ENCODE data around the gene IMMP1L.

IMMP1L gene

DNA sequence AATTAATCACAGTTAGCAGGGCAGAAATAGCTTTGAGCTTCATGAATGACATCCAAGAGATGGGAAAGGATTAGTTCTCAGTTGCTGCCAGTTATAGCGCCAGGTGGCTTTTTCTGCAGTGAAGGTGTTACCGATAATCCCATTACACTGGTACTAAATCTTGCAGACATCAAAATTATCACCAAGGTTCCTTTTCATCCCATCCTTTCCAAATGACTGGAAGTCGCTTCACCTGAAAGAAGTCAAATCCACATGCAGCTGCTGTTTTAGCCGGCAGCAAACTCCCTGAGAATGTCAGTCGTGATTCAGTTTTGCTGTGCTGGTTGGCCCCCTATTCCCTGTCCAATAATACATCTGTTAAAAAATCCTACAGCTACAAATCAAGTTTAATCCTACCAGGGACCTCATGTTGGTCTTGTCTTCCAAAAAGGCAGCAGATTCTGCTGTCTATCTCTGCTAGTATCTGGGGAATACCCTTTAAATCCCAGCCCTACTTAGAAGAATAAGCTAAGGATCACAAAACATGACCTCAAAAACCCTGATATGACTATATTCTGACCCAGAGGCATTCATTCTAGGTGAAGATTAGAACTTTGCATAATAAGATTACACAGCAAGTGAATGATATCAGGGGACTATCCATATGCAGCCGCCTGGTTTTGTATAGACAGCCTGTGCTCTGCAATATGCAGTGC is 31.7 kb downstream of the IMMP1L start:
- DNase-seq (ENCODE audit: low read depth, low spot score): no peak
- no peak overlapping the region for H3K27ac ChIP-seq

DNA sequence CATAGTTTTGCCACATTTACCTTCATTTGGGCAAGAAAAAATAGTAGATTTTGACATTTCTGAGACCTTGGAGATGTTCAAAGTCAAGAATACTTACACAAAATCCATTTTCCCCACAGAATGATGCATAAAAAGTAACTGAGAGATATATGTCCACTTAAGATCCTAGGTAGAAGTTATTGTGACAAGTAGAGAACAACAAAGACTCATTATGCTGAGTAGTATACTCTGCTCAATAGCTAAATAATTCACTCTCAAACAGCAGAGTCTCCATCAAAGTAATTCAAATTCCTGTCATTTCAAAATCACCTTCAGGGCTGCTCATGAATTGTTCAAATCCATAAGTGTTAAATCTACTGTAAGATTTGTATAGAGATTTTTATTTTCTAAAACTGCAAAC is 35.3 kb downstream of the IMMP1L start:
- no peak overlapping the region for H3K27ac ChIP-seq

DNA sequence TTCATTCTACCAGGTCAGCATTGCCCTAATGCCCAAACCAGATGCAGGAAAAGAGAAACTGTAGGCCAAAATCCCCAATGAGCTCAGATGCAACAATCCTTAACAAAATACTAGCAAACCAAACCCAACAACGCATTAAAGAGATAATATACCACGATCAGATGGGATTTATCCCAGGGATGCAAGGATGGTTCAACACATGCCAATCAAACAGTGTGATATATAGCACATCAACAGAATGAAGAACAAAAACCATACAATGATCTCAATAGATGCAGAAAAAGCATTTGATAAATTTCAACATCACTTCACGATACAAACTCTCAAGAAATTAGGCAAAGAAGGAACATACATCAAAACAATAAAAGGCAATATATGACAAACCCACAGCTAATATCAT is 45.0 kb downstream of the IMMP1L start:
- H3K27ac ChIP-seq: no peak overlapping the region
- no peak for DNase-seq (ENCODE audit: low read depth, low spot score)

More for the DNA sequence above, 35.3 kb downstream of the IMMP1L start:
- no peak for DNase-seq (ENCODE audit: low read depth, low spot score)

DNA sequence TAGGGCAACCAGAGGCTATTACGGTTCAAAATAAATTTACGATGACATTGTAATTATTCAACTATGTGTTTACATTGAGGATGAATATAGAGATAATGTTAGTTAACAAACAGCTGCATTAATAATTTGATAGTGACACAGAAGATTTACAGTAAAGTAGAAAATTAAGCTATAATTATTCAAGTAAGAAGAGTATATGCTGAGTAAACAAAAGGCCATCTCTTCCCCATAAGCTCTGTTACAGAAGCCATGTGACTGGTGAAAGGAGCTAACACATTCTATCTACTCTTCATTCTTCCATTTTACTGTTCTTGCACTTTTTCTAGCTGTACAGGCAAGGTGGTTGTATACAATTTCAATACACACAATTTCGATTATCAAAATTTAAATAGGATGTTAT is 54.2 kb downstream of the IMMP1L start:
- DNase-seq (ENCODE audit: low read depth, low spot score): no peak
- H3K27ac ChIP-seq: no peak overlapping the region

DNA sequence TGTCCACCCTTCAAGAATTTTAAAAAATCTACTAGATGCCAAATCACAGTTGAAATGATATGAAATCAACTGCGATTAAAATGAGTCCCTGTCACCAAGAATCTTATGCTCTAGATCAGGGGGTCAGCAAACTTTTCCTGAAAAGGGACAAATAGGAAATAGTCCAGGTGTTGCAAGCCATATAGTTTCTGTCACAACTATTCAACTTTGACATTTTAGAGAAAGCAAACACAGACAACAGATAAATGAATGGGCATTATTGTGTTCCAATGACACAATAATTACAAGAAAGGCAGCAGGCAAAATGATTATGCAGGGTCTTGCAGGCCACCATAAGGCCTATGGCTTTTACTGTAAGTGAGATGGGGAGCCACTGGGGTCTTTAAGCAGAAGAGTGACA is 58.6 kb downstream of the IMMP1L start:
- DNase-seq (ENCODE audit: low read depth, low spot score): no peak
- no peak overlapping the region for H3K27ac ChIP-seq

DNA sequence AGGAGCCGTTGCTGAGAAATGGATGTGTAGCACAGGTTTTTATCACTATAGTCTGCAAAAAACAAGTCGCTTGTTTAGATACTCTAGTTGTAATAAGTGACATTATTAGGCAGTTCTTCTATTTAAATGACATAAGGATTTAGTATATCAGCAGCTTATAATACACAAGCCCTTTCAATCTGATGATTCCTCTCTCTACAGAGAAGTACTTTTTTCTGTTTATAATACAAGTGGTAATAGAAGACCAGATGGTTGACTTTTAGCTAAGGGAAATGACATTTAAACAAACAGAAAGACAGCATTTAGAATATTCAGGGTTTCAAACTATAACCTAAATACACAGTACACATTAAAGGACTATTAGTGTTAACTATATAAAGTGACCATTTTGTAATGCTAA is 60.4 kb downstream of the IMMP1L start:
- H3K27ac ChIP-seq: no peak overlapping the region
- no peak for DNase-seq (ENCODE audit: low read depth, low spot score)

DNA sequence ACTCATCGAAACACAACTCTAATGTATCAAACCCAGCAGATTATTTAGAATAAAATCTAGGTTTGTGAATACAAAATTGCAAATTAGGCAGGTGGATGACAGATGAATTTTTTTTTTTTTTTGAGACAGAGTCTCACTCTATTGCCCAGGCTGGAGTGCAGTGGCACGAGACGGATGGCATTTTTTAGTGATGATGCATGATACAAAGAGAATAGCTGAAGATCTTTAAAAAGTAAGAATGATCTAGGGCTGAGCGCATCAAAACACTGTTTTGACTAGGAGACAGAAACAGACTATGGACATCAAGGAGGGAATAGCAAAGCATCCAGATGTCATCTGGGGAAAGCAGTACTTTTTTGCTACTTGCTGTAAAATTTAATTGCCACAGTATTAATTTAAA is 63.8 kb downstream of the IMMP1L start:
- DNase-seq (ENCODE audit: low read depth, low spot score): no peak
- H3K27ac ChIP-seq: no peak overlapping the region

DNA sequence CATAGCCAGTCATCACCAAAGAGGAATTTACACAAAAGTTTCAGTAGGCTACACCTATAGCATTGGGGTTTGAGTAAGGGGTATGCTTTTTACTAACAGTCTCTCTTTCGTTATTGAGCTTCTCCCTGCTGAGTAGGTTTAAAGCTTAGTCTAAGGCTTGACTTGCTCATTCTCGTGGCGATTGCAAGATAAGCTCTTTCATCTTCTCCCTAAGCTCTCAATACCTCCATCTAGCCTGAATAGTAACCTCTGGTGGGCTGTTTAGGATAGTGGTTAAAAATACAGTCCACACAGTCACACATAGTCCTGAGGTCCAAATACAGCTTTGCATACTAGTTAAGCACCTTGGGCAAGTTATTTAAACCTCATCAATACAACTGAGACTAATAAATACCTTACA is 65.6 kb downstream of the IMMP1L start:
- H3K27ac ChIP-seq: no peak overlapping the region
- no peak for DNase-seq (ENCODE audit: low read depth, low spot score)

DNA sequence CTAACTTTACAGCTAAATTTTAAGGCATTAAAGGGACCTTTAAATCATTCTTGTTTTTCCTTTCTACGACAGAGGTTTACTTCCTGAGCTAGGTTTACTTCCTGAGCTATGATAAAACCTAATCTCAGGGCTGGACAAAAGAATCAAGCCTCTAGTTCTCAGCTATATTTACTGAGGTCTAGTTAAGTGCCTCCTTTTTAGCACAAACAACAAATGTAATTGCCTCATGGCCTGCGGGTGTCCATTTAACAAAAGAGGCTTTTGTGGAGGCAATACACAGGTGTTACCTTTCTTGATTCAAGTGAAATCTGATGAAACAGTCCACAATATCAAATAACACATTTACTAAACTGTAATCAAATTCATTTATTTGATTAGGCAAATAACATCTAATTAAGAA is 67.3 kb downstream of the IMMP1L start:
- H3K27ac ChIP-seq: no peak overlapping the region
- no peak for DNase-seq (ENCODE audit: low read depth, low spot score)

DNA sequence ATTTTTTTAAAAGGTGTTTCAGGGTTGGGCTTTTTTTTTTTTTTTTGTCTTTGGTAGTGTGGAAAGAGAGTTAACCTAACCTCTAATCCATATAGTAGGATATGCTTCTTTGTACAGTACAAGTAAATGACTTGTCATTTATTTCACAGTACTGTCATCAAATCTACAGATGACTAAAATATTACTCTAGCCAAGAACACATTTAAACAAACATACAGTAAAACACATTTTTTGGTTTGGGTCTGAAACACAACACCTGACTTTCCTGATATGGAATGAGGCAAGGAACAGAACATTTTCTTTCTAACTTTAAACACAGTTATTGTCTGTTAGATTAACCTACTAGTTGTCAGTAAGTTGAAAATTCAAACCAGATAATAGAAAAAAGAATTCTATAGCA is 68.1 kb downstream of the IMMP1L start:
- H3K27ac ChIP-seq: no peak overlapping the region
- no peak for DNase-seq (ENCODE audit: low read depth, low spot score)

DNA sequence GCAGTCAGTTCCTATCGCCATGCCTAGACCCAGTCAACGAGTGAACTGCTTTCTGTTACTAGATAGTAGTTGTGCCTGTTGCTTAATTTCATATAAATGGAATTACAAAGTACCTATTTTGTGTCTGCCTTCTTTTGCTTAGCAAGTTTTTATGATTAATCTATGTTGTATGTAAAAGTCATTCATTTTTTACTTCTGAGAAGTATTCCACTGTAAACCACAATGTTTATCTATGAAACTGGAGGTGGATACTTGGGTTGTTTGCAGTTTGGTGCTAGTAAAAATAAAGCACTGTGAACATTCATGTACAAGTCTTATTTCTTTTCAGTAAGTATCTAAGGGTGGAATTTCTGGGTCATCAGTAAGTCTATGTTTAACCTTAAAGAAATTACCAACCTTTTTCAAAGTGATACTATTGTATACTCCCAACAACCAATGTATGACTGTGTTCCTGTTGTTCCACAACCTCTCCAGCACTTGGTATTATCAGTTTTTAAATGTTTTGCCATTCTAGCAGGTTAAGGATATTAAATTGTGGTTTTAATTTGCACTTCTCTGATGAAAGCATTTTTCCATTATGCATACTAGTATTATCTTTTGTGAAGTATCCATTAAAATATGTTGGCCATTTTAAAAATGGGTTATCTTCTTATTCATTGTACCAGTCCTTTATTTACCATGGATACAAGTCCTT is 71.5 kb downstream of the IMMP1L start:
- H3K27ac ChIP-seq: peak overlapping the region; percentile 46
- DNase-seq (ENCODE audit: low read depth, low spot score): peak; percentile 36

DNA sequence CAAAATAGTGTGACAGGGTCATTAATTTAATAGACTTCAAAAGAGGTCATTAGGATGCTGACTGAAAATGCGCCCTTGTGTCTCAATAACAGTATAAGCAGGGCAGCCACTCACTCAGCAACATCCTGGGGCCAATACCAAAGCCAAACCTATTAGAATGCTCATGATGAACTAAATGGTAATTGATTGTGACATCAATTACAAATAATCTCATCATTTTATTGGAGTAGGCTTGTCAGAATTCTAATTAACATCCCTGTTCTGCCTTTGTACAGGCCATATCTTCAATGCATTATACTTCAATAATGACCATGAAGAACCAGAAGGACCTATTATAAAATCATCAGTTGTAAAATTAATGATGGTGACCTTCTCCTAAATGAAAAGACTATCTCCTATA is 75.6 kb downstream of the IMMP1L start:
- H3K27ac ChIP-seq: no peak overlapping the region
- no peak for DNase-seq (ENCODE audit: low read depth, low spot score)

DNA sequence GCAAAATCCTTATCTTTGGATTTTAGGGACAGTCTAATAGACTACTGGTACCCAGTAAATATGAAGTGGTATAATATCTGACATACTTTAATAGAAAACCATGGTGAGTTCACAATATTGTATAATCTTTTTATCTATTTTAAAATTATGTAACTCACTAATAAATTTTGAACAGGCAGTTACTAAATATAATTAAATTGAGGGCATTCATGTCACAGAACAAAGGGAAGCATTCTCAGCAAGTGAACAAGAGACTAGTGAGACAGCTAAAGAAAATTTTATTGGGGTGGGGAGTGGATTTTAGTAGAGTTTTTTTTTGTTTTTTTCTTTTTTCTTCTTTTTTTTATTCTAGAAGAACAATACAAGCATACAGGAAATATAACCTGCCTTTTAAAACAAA is 84.8 kb downstream of the IMMP1L start:
- no peak overlapping the region for H3K27ac ChIP-seq

DNA sequence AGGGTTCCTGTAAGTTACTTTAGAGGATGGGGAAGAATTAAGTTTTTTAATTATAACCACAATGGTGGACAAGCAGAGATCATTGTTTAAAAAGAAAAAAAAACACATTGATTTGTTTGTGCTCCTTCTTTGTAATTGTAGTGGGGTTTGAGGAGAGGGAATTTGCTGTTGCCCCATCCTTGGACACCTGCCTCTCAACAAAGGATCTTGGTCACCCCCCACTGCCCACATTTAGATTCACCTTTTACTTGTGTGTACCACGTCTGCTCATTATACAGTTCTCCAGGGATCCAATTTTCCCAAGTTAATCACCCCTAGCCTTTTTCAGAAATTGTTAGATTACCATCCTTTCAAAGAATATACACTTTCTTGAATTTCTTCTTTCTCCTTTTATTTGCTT is 86.7 kb downstream of the IMMP1L start:
- no peak for DNase-seq (ENCODE audit: low read depth, low spot score)

More for the DNA sequence above, 84.8 kb downstream of the IMMP1L start:
- no peak for DNase-seq (ENCODE audit: low read depth, low spot score)

DNA sequence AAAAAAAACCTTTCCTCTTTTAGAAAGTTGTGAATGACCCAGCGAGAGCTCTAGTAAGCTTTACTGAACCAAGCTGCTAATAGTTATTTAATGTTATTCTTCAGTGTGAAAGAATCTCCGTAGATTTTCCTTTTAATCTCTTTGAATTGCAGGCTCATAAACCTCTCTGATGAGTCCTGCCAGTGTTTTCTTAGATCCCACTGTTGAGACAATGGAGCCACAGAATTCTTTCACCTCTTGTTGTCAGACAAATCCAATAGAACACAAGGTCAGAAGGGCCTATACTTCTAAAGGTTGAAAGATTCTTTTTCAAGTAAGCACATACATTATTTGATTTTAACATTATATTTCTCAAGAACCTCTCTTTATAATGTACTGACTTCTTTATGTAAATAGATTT is 87.6 kb downstream of the IMMP1L start:
- DNase-seq (ENCODE audit: low read depth, low spot score): no peak
- no peak overlapping the region for H3K27ac ChIP-seq

More for the DNA sequence above, 86.7 kb downstream of the IMMP1L start:
- H3K27ac ChIP-seq: no peak overlapping the region

DNA sequence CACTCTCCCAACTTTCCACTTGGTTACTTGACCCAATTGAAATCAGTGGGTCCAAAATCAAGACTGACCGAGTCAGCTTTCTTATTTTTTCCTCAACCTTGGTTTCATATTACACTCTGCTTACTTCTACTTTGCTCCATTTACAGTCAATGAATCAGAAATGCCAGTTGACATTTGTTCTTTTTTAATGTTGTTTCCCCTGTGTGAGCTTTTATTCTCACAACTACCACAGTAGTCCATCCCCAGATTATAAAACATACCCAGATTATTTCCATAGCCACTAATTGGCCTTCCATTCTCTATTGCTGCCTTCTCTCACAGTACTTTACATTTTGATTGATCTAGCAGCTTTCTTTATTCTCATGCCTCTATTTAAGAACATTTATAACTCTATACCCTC is 89.8 kb downstream of the IMMP1L start:
- H3K27ac ChIP-seq: no peak overlapping the region
- no peak for DNase-seq (ENCODE audit: low read depth, low spot score)

DNA sequence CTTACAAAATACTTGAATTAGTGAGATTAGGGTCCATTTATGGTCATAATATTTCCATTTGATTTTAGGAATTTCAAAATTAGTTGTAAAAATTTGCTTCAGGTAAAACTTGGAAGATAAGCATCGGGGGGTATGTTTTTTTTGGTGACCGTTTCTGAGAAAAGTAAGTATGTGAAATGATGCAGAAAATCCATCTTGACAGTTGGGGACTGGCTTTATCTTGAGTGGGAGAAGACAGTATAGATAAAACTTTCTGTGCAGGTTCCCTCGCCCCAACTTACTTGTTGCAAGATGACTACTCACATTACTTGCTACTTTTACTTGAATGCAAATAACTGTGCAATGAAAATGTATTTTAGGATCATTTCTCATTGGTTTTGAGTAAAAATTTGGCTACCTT is 90.3 kb downstream of the IMMP1L start:
- H3K27ac ChIP-seq: no peak overlapping the region
- DNase-seq (ENCODE audit: low read depth, low spot score): no peak

DNA sequence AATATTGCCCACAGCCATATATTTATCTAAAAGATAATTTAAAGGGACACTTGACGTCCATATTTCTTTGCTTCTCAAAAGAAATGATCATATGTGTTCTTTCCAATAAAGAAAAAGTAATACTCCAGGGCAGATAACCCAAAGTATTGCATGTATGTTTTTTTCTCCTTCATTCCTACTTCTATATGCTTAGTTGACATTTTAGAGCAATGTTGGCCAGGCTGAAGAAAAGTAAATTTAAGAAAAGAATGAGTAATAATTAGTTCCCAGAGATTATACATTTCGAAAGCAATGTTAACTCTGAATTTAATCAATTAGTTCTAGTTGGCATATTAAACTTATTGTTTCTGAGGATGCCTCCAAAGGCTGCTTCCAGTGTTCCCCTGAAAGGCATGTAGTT is 91.6 kb downstream of the IMMP1L start:
- DNase-seq (ENCODE audit: low read depth, low spot score): no peak
- H3K27ac ChIP-seq: no peak overlapping the region

DNA sequence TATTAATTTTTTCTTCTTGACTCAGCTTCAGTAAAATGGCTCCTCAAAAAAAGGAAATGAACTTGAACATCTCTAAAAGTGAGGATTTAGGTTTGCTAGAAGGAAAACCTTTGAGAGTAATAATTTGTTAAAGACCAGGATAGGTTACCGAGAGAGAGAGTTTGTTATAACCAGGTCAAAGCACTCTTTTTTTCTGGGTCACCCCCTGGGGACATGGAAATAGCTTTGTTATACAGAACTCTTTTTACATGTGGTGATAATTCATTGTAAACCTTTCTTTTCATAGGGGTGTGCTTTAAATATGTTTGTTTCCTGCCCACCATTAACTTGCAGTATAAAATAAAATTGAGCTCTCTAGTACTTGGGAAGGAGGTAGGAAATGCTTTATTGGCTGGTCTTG is 92.1 kb downstream of the IMMP1L start:
- no peak for DNase-seq (ENCODE audit: low read depth, low spot score)
- no peak overlapping the region for H3K27ac ChIP-seq

DNA sequence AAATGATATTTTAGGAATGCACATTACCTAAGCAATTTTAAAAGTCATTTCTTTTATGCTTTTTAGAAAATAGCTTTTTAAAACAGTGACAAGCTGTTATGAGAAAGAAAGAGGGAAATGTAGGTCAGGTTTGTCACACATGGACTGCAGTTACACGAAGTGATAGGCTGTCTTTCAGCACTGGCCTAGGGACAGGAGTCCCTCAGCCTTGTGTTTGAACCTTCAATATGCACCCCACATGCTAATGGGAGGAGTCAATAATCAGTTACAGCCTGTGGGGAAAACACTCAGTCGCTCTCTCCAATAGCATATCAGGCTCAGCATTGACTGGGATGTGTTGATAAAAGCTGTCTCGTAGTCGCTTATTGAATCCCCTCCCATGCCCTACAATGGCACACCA is 94.0 kb downstream of the IMMP1L start:
- DNase-seq (ENCODE audit: low read depth, low spot score): no peak
- H3K27ac ChIP-seq: no peak overlapping the region

DNA sequence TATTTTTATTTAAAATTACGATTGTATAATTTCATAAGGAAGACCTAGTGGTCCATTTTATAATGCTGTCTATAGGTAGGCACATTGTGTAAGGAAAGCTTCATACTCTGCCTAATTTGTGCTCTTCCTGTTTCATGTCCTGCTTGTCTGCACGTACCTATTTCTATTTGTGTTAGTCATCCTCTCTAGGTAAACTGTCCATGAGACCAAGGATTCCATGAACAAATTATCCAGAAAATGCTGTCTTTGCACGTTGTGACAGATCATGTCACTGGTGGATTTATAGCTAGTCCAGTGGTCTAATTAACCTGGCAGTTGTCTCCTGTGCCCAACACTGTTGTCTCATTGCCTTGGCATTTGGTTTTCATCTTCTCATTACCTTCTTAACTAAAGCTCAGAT is 95.1 kb downstream of the IMMP1L start:
- DNase-seq (ENCODE audit: low read depth, low spot score): peak; percentile 46
- H3K27ac ChIP-seq: peak overlapping the region; percentile 9

DNA sequence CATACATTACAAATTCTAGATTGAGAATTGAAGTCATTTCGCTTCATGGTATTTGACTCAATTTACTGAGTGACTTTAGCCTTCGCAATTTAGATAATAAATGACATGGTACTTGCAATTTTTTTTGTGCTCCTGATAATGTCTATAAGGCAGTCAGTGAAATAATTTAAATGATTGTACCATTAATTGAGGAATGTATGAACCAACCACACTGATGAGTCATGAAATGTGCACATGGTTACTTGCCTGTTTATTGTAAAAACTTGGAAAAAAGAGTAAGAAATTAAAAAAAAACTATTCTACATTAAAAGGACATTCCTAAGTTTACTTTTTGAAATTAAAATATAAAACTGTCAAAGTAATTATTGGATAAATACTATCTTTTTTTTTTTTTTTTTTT is 96.5 kb downstream of the IMMP1L start:
- no peak for DNase-seq (ENCODE audit: low read depth, low spot score)
- no peak overlapping the region for H3K27ac ChIP-seq

Measured in epithelial cell of prostate (primary cell).